Measurements from ENCODE around the gene NCK2. TPM values are rescaled to one million over a fixed set of nuclear protein-coding genes. Genes with fewer than 3 reads are reported as not detected.

The NCK2 gene
- total and polyA plus RNA-seq, 2 of the 4 experiments (the other 2 are of a cell fraction), result 15.8 to 22.2 TPM

DNA sequence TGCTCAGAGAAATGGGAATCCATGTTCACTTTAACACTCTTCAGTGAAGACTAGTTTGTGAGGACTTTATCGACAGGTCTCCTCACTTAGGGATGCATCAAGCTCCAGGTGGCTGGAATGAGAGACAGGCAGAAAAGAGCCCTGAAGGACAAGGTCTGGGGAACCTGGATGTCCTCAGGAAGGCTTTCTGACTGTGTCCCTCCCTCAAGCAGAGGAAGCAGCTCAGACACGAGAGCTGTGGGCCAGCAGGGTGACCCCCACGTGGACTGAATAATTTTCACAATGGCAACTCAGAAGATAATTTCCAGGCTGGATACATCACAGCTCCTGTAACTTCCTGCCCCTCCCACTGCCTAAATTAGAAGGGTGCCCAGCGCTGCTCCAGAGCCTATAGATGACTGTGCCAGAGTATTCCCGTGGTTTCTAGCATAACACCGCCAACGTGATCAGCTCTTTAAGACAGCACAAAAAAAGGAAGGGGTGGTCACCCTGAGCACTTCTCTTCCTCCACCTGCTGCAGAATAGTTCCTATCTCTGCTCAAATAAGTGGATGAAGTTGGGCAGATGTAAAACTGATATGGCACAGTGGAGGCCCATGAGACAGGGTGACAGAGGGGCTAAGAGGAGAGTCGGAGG is 25.7 kb upstream of the NCK2 start:
- no peak overlapping the region for H3K56ac ChIP-seq (ENCODE audit: extremely low read depth, insufficient read depth, low read length)
- dilution Hi-C loops (cut with HindIII; ENCODE audit: low sequenced_read_pairs, unreplicated experiment) (no loop called here), intact Hi-C loops (cut with micrococcal nuclease) (no loop called here), in situ Hi-C loops (cut with MboI; ENCODE audit: low sequenced_read_pairs) (no loop called here)
- no peaks in the 10 kb centered on the region for H3K4me1 ChIP-seq (ENCODE audit: control insufficient read depth, insufficient read depth, low read length)
- no peak overlapping the region for H3K27ac ChIP-seq (ENCODE audit: insufficient read depth, low read length)
- H3K14ac ChIP-seq (replicated peaks; ENCODE audit: low read depth, low read length), result no peak overlapping the region
- no peak overlapping the region for H3K4ac ChIP-seq (ENCODE audit: low read depth, low read length)
- no peak overlapping the region for H2AK5ac ChIP-seq (ENCODE audit: low read depth, low read length)
- H3K18ac ChIP-seq (ENCODE audit: low read depth, low read length), result no peak overlapping the region
- H2AFZ ChIP-seq (replicated peaks; ENCODE audit: low read length, poor library complexity), result no peak overlapping the region
- no peak for TF ChIP-seq RFX5 (IDR thresholded peaks at IDR 0.05; ENCODE audit: low read depth, low read length)
- TF ChIP-seq, protein P1, sequence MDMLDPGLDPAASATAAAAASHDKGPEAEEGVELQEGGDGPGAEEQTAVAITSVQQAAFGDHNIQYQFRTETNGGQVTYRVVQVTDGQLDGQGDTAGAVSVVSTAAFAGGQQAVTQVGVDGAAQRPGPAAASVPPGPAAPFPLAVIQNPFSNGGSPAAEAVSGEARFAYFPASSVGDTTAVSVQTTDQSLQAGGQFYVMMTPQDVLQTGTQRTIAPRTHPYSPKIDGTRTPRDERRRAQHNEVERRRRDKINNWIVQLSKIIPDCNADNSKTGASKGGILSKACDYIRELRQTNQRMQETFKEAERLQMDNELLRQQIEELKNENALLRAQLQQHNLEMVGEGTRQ (IDR thresholded peaks at IDR 0.05; ENCODE audit: low read depth, low read length), result no peak
- TF ChIP-seq MAFK (IDR thresholded peaks at IDR 0.05; ENCODE audit: low read depth, low read length), result no peak
- no peak for TF ChIP-seq RCOR1 (IDR thresholded peaks at IDR 0.05; ENCODE audit: insufficient replicate concordance, low read length)
- no peak for TF ChIP-seq MAZ (IDR thresholded peaks at IDR 0.05; ENCODE audit: borderline replicate concordance, low read depth, low read length)
- no peak for TF ChIP-seq SMC3 (IDR thresholded peaks at IDR 0.05; ENCODE audit: low read depth, low read length)
- no peak for TF ChIP-seq POLR2A (IDR thresholded peaks at IDR 0.05; ENCODE audit: low read depth, low read length)
- no peak for TF ChIP-seq NFE2L2 (IDR thresholded peaks at IDR 0.05; ENCODE audit: low read depth, low read length)
- ATAC-seq (ENCODE audit: low read depth), result no peak
- no peaks in the 10 kb centered on the region for H4K20me1 ChIP-seq (ENCODE audit: insufficient read depth, low read length)
- no peak overlapping the region for H4K5ac ChIP-seq (ENCODE audit: low read depth, low read length)
- no TSS peak for BruUV-seq (replicated peaks)
- no peaks in the 10 kb centered on the region for H3K9me1 ChIP-seq (ENCODE audit: insufficient read depth, low read length)
- no peak overlapping the region for H3K4me2 ChIP-seq (ENCODE audit: low read depth, low read length)
- H2BK15ac ChIP-seq (ENCODE audit: low read depth, low read length), result no peak overlapping the region
- ChIA-PET POLR2A (ENCODE audit: unreplicated experiment) (no interaction called here), CTCF (no interaction called here)
- no CpG with 5 or more reads among the region's 8 CpGs for WGBS, 2 experiments (ENCODE audit: extremely low coverage in 2 of 2, insufficient read length in 1 of 2)
- no peak overlapping the region for H2BK5ac ChIP-seq (ENCODE audit: low read depth, low read length, poor library complexity, severe bottlenecking)
- H3K9me3 ChIP-seq (ENCODE audit: control insufficient read depth, insufficient read depth, low read length), result no peaks in the 10 kb centered on the region
- no peaks in the 10 kb centered on the region for H3K79me1 ChIP-seq (ENCODE audit: low read depth in 1 of 2, low read length in 2 of 2)
- no peak overlapping the region for H3K9ac ChIP-seq (ENCODE audit: low read depth, low read length)
- no peak overlapping the region for H2BK20ac ChIP-seq (ENCODE audit: low read depth, low read length)
- no peak overlapping the region for H2BK120ac ChIP-seq (ENCODE audit: low read depth, low read length)
- DNase-seq, result no peak
- no peak overlapping the region for H4K91ac ChIP-seq (ENCODE audit: insufficient read depth, low read depth, low read length)
- H3K27me3 ChIP-seq (ENCODE audit: control insufficient read depth, insufficient read depth, low read length), result peaks cover 20% of the 10 kb centered on the region; the same call in 1 of the 2 replicates
- no peak overlapping the region for H4K8ac ChIP-seq (ENCODE audit: low read depth in 2 of 2, low read length in 2 of 2)
- no peak overlapping the region for H3K4me3 ChIP-seq (ENCODE audit: insufficient read depth, low read depth, low read length)
- H3K36me3 ChIP-seq (ENCODE audit: control insufficient read depth, insufficient read depth, low read length), result no peaks in the 10 kb centered on the region
- no peak overlapping the region for H3K23ac ChIP-seq (ENCODE audit: low read depth, low read length)
- no peak overlapping the region for H2AK9ac ChIP-seq (replicated peaks; ENCODE audit: low read depth, low read length, poor library complexity)

Data from IMR-90 (cell line).